Adrenal gland (tissue), 12 donors: ENCODE measurements around the gene SYNE1. TPM values are rescaled to one million over a fixed set of nuclear protein-coding genes. Genes with fewer than 3 reads are reported as not detected.
A peak's percentile ranks its signal among the peaks of the same experiment; 100 is the strongest.

Source experiments
- DNase-seq, 7 donors: peaks; one replicate each; pipeline ENCODE4 v3.0.0-alpha.2; 2019 to 2020
- H3K27ac ChIP-seq, 5 donors: fragments of 200-600 bp; sonication (generic) in 4 of 5; 1 replicate in 3 of 5; 2 replicates in 2 of 5; pipeline versions ENCODE4 v1.5.1 to v1.8.0; 2016 to 2020; ENCODE audit warnings: mild to moderate bottlenecking in 1 of 5
- H3K27me3 ChIP-seq: fragments of 200-600 bp; 2 replicates; pipeline ENCODE4 v1.8.0; 2021
- H3K36me3 ChIP-seq, 2 donors: fragments of 200-600 bp; replicated peaks in 1 of 2; 1 replicate in 1 of 2; 2 replicates in 1 of 2; pipeline versions ENCODE4 v1.5.1 to v1.8.0; 2018 to 2022
- H3K4me1 ChIP-seq, 2 donors: fragments of 200-600 bp; replicated peaks in 1 of 2; 1 replicate in 1 of 2; 2 replicates in 1 of 2; pipeline versions ENCODE4 v1.5.1 to v1.8.0; 2018 to 2021
- H3K4me3 ChIP-seq, 4 donors: fragments of 200-600 bp; sonication (generic) in 3 of 4; one replicate each; pipeline ENCODE4 v1.5.1; 2016 to 2018
- H3K9me3 ChIP-seq, 3 donors: fragments of 200-600 bp; sonication (generic) in 1 of 3; replicated peaks in 1 of 3; 1 replicate in 2 of 3; 2 replicates in 1 of 3; pipeline versions ENCODE4 v1.5.1 to v1.8.0; 2016 to 2021
- CTCF ChIP-seq, 6 experiments: fragments of 450-650 bp in 4 of 6; fragments of 200-600 bp in 2 of 6; sonication (generic) in 1 of 6; IDR thresholded peaks; 1 replicate in 5 of 6; 2 replicates in 1 of 6; pipeline versions ENCODE4 v1.5.1 to v1.8.0; 2016 to 2021; ENCODE audit warnings: antibody characterized with exemption in 6 of 6, mild to moderate bottlenecking in 2 of 6, moderate library complexity in 1 of 6
- POLR2A ChIP-seq, 2 donors: fragments of 450-650 bp; IDR thresholded peaks; one replicate each; pipeline ENCODE4 v1.6.1; 2017; ENCODE audit warnings: antibody characterized with exemption in 2 of 2, mild to moderate bottlenecking in 2 of 2, moderate library complexity in 1 of 2
- WGBS, 4 donors: extraction: QIAGEN DNeasy Blood & Tissue Kit in 2 of 4; methylation state at CpG; one replicate each; pipeline versions ENCODE4 v1.1.5 to v1.1.7; 2013 to 2017; 5-methylcytosine and 5-hydroxymethylcytosine counted together
- intact Hi-C, 2 donors: fragments of 100-400 bp; cut with DNase I; formaldehyde crosslinking; loops; one replicate each; pipeline versions ENCODE4 v1.14.1 to v1.15.0; 2022 to 2023
- polyA plus RNA-seq, 3 donors: library from polyadenylated mRNA; stranded (reverse); fragments of 200-250 nt in 2 of 3; fragments of 350-450 nt in 1 of 3; fragmentation: Illumina TruSeq in 1 of 3; extraction: RNeasy Lipid Tissue Mini Kit (QIAGEN cat#74804) in 1 of 3; gene quantifications; one replicate each; pipeline ENCODE4 v1.2.3, GENCODE V29; 2013 to 2014
- total RNA-seq, 9 donors: library from RNA; depleted of rRNA in 4 of 9; stranded (reverse); fragments of >200 nt in 4 of 9; fragments of 120-200 nt in 1 of 9; fragmentation: NEBNext Ultra II Directional in 1 of 9; extraction: Animal tissue kit (Norgen Biotek cat#: 25700) in 1 of 9; gene quantifications; one replicate each; pipeline versions ENCODE4 v1.1.0 to v1.2.4, GENCODE V29; 2013 to 2023
- donor health status: healthy with polysubstance abuse.
- donor health status: Bipolar disorder and iron deficiency.
- donor health status: DM: yes; HTN: yes; CAD: no.
- donor health status: DM: no; HTN: no; CAD: no.
- donor health status: DM: no; HTN: no; CAD: no.
- donor health status: DM: yes; HTN: yes; CAD: no.

Gene SYNE1
- total and polyA plus RNA-seq, 12 donors: 29.0 to 170 (median 93.1) TPM

GRCh38 chr6:152309648-152310047 lies 327.5 kb downstream of the SYNE1 start:
- H3K27ac ChIP-seq: no peak overlapping the region
- no peaks in the 10 kb centered on the region for H3K27me3 ChIP-seq
- TF ChIP-seq POLR2A (IDR thresholded peaks at IDR 0.05): no peak
- TF ChIP-seq CTCF (IDR thresholded peaks at IDR 0.05): no peak
- H3K4me3 ChIP-seq: no peak overlapping the region
- no peaks in the 10 kb centered on the region for H3K9me3 ChIP-seq
- H3K36me3 ChIP-seq: peaks cover 0 to 35% of the 10 kb centered on the region in 2 donors
- intact Hi-C loops: no loop called here
- peaks cover 0 to 7% of the 10 kb centered on the region in 2 donors for H3K4me1 ChIP-seq
- 81 to 94% (median 85%) methylated on average over 4 to 6 of the region's 6 CpGs for WGBS, 4 donors
- no peak for DNase-seq

GRCh38 chr6:152309006-152309405 lies 328.2 kb downstream of the SYNE1 start:
- TF ChIP-seq CTCF (IDR thresholded peaks at IDR 0.05) (no peak), POLR2A (IDR thresholded peaks at IDR 0.05) (no peak)
- no peaks in the 10 kb centered on the region for H3K9me3 ChIP-seq
- 80 to 94% (median 92%) methylated on average over 3 of the region's 3 CpGs for WGBS, 4 donors
- no peak overlapping the region for H3K27ac ChIP-seq
- intact Hi-C loops: no loop called here
- H3K36me3 ChIP-seq: peaks cover 0 to 35% of the 10 kb centered on the region in 2 donors
- peaks cover 0 to 2% of the 10 kb centered on the region in 2 donors for H3K4me1 ChIP-seq
- DNase-seq: no peak
- H3K4me3 ChIP-seq: no peak overlapping the region
- no peaks in the 10 kb centered on the region for H3K27me3 ChIP-seq

- H3K36me3 ChIP-seq: peaks cover 0 to 35% of the 10 kb centered on the region in 2 donors
- WGBS, 4 donors: 92 to 98% (median 93%) methylated on average over 5 of the region's 5 CpGs
- no peaks in the 10 kb centered on the region for H3K4me1 ChIP-seq
- H3K9me3 ChIP-seq: no peaks in the 10 kb centered on the region
- DNase-seq: no peak
- intact Hi-C loops: no loop called here
- H3K4me3 ChIP-seq: no peak overlapping the region
- no peak overlapping the region for H3K27ac ChIP-seq
- H3K27me3 ChIP-seq: no peaks in the 10 kb centered on the region
- TF ChIP-seq CTCF (IDR thresholded peaks at IDR 0.05) (no peak), POLR2A (IDR thresholded peaks at IDR 0.05) (no peak)
These were observed 328.9 kb downstream of the SYNE1 start for GRCh38 chr6:152308306-152308705.

GRCh38 chr6:152305672-152306071 lies 331.5 kb downstream of the SYNE1 start:
- no peak for DNase-seq
- Histone ChIP-seq H3K36me3 (peaks cover 0 to 35% of the 10 kb centered on the region in 2 donors), H3K4me3 (no peak overlapping the region), H3K9me3 (no peaks in the 10 kb centered on the region), H3K27ac (peak overlapping the region in 2 of 5 donors; percentile 38 to 52), H3K27me3 (no peaks in the 10 kb centered on the region), H3K4me1 (peaks cover 0 to 12% of the 10 kb centered on the region in 2 donors)
- intact Hi-C loops: no loop called here
- TF ChIP-seq CTCF (IDR thresholded peaks at IDR 0.05) (no peak), POLR2A (IDR thresholded peaks at IDR 0.05) (no peak)
- 22 to 35% (median 33%) methylated on average over 1 of the region's 1 CpG for WGBS, 4 donors
